GM23338 (cell line): ENCODE results near the gene DDX27. TPM values are rescaled to one million over a fixed set of nuclear protein-coding genes. Genes with fewer than 3 reads are reported as not detected.

ENCODE experiments used
- ATAC-seq: fragments of 200-7000 bp; cut with Tn5 transposase; 3 replicates; pipeline ENCODE4 v1.9.1; 2020
- DNase-seq: peaks from one replicate; pipeline ENCODE4 v3.0.0-alpha.2; 2015; ENCODE audit warnings: low spot score
- H2AFZ ChIP-seq: fragments of 200-600 bp; sonication (generic); 2 replicates; pipeline ENCODE4 v1.8.0; 2016; ENCODE audit warnings: antibody characterized with exemption, mild to moderate bottlenecking, moderate library complexity
- H3F3A ChIP-seq: fragments of 200-600 bp; sonication (generic); replicated peaks from 2 replicates; pipeline ENCODE4 v1.8.0; 2017; ENCODE audit warnings: antibody characterized with exemption, mixed run types, low read depth
- H3K27ac ChIP-seq: fragments of 200-600 bp; sonication (generic); 2 replicates; pipeline ENCODE4 v1.6.1; 2016; ENCODE audit warnings: low read depth
- H3K27me3 ChIP-seq: fragments of 200-600 bp; sonication (generic); 2 replicates; pipeline ENCODE4 v1.8.0; 2016; ENCODE audit warnings: mild to moderate bottlenecking, mixed run types, moderate library complexity; ENCODE audit not compliant: insufficient read depth
- H3K36me3 ChIP-seq: fragments of 200-600 bp; sonication (generic); 2 replicates; pipeline ENCODE4 v1.8.0; 2016; ENCODE audit warnings: mild to moderate bottlenecking; ENCODE audit not compliant: insufficient read depth
- H3K4me1 ChIP-seq: fragments of 200-600 bp; sonication (generic); 2 replicates; pipeline ENCODE4 v1.8.0; 2016; ENCODE audit warnings: mild to moderate bottlenecking, moderate library complexity; ENCODE audit not compliant: insufficient read depth
- H3K4me2 ChIP-seq: fragments of 200-600 bp; sonication (generic); 2 replicates; pipeline ENCODE4 v1.7.1; 2017; ENCODE audit warnings: mixed run types
- H3K4me3 ChIP-seq: fragments of 200-600 bp; sonication (generic); 2 replicates; pipeline ENCODE4 v1.6.1; 2016; ENCODE audit warnings: mixed run types
- H3K79me2 ChIP-seq: fragments of 200-600 bp; sonication (generic); replicated peaks from 2 replicates; pipeline ENCODE4 v1.8.0; 2017; ENCODE audit warnings: mild to moderate bottlenecking; ENCODE audit not compliant: insufficient read depth
- H3K9me2 ChIP-seq: fragments of 200-600 bp; sonication (generic); 2 replicates; pipeline ENCODE4 v1.8.0; 2017; ENCODE audit not compliant: insufficient read depth
- H4K20me1 ChIP-seq: fragments of 200-600 bp; sonication (generic); replicated peaks from 2 replicates; pipeline ENCODE4 v1.8.0; 2017; ENCODE audit warnings: mild to moderate bottlenecking; ENCODE audit not compliant: insufficient read depth
- H3K27ac Mint-ChIP-seq: 2 replicates; pipeline ENCODE4 v1.8.0; 2020; ENCODE audit warnings: inconsistent platforms, mild to moderate bottlenecking, moderate library complexity, mixed read lengths
- H3K27me3 Mint-ChIP-seq: 3 replicates; pipeline ENCODE4 v1.8.0; 2022; ENCODE audit warnings: low read depth, mild to moderate bottlenecking, moderate library complexity, mixed read lengths, inconsistent platforms; ENCODE audit not compliant: insufficient read depth, poor library complexity
- H3K36me3 Mint-ChIP-seq: 3 replicates; pipeline ENCODE4 v1.8.0; 2021; ENCODE audit warnings: low read depth, mild to moderate bottlenecking, inconsistent platforms, moderate library complexity, mixed read lengths
- H3K4me1 Mint-ChIP-seq: 3 replicates; pipeline ENCODE4 v1.8.0; 2020; ENCODE audit warnings: mild to moderate bottlenecking, inconsistent platforms, mixed read lengths
- H3K4me3 Mint-ChIP-seq: 3 replicates; pipeline ENCODE4 v1.8.0; 2021; ENCODE audit warnings: moderate library complexity, mild to moderate bottlenecking, inconsistent platforms, mixed read lengths
- H3K9me3 Mint-ChIP-seq: 3 replicates; pipeline ENCODE4 v1.8.0; 2020; ENCODE audit warnings: moderate library complexity, mild to moderate bottlenecking, inconsistent platforms, mixed read lengths
- CREB1 ChIP-seq: fragments of 250-450 bp; sonication (Bioruptor Pico); IDR thresholded peaks from 2 replicates; pipeline ENCODE4 v1.5.0; 2020; ENCODE audit warnings: low read depth, mild to moderate bottlenecking, moderate library complexity
- CTCF ChIP-seq, 2 experiments: fragments of 200-600 bp in 1 of 2; sonication (generic) in 1 of 2; conservative IDR thresholded peaks; 2 replicates each; pipeline versions ENCODE4 v1.5.1 to v1.6.1; 2016 to 2017; ENCODE audit warnings: antibody characterized with exemption in 2 of 2, low read depth in 2 of 2, mild to moderate bottlenecking in 2 of 2, moderate library complexity in 1 of 2
- ETS1 ChIP-seq: IDR thresholded peaks from 2 replicates; pipeline ENCODE4 v1.6.1; 2016; ENCODE audit warnings: antibody characterized with exemption
- EZH2 ChIP-seq: fragments of 200-600 bp; sonication (generic); IDR thresholded peaks from one replicate; pipeline ENCODE4 v1.8.0; 2017; ENCODE audit warnings: antibody characterized with exemption, mild to moderate bottlenecking, low read depth; ENCODE audit not compliant: unreplicated experiment
- EZH2phosphoT487 ChIP-seq: fragments of 200-600 bp; sonication (generic); IDR thresholded peaks from one replicate; pipeline ENCODE4 v1.8.1; 2018; ENCODE audit warnings: antibody characterized with exemption; ENCODE audit not compliant: unreplicated experiment
- NANOG ChIP-seq: IDR thresholded peaks from 2 replicates; pipeline ENCODE4 v1.6.1; 2016; ENCODE audit warnings: antibody characterized with exemption, borderline replicate concordance
- STAT1 ChIP-seq: IDR thresholded peaks from one replicate; pipeline ENCODE4 v1.6.1; 2016; ENCODE audit warnings: antibody characterized with exemption; ENCODE audit not compliant: unreplicated experiment
- ZNF462 ChIP-seq: fragments of 250-450 bp; sonication (Bioruptor Pico); IDR thresholded peaks from 2 replicates; pipeline ENCODE4 v1.5.0; 2020; ENCODE audit warnings: mild to moderate bottlenecking, moderate library complexity
- polyA plus RNA-seq: library from polyadenylated mRNA; unstranded; fragments of >200 nt; fragmentation: Nextera tagmentation; extraction: Ambion mirVana; gene quantifications from 2 replicates; pipeline ENCODE4 v1.2.1, GENCODE V29; 2016
- total RNA-seq: library from RNA; depleted of rRNA; stranded (reverse); fragments of >200 nt; shearing (Covaris generic); gene quantifications from 2 replicates; pipeline ENCODE4 v1.2.3, GENCODE V29; 2014

The DDX27 gene
- total and polyA plus RNA-seq, 2 experiments from 2014 or later: 53.3 to 81.3 TPM

GRCh38 chr20:49172413-49172812 is 46.8 kb upstream of the DDX27 start:
- H3K4me3 Mint-ChIP-seq: no peak overlapping the region
- H3K9me3 Mint-ChIP-seq: no peaks in the 10 kb centered on the region
- no peak overlapping the region for H2AFZ ChIP-seq
- TF ChIP-seq ZNF462 (CRISPR knock-in tag) (no peak), ETS1 (no peak), NANOG (no peak), CTCF (conservative IDR thresholded peaks at IDR 0.05; ENCODE audit: low read depth in 2 of 2) (no peak), STAT1 (no peak), CREB1 (CRISPR knock-in tag) (no peak), EZH2 (no peak), EZH2phosphoT487 (no peak)
- H3K27ac Mint-ChIP-seq: no peak overlapping the region
- H3K9me2 ChIP-seq: no peaks in the 10 kb centered on the region
- peaks cover 99% of the 10 kb centered on the region for H3K79me2 ChIP-seq
- H3K27me3 ChIP-seq: no peaks in the 10 kb centered on the region
- peaks cover 29% of the 10 kb centered on the region for H3K36me3 Mint-ChIP-seq
- DNase-seq (no peak), ATAC-seq (no peak)
- H3K27ac ChIP-seq: no peak overlapping the region
- no peaks in the 10 kb centered on the region for H3K27me3 Mint-ChIP-seq
- H3K36me3 ChIP-seq: peaks cover 7% of the 10 kb centered on the region; the same call in 1 of the 2 replicates
- H3K4me1 ChIP-seq: 0 out of 2 replicates have a peak, but pooled peaks cover 4% of the 10 kb centered on the region
- H3F3A ChIP-seq: no peaks in the 10 kb centered on the region
- peaks cover 51% of the 10 kb centered on the region; the same call in 1 of the 2 replicates for H4K20me1 ChIP-seq
- H3K4me1 Mint-ChIP-seq: peaks cover 8% of the 10 kb centered on the region; the same call in 2 of the 3 replicates
- no peak overlapping the region for H3K4me2 ChIP-seq
- H3K4me3 ChIP-seq: no peak overlapping the region
